Panc1 (cell line): ENCODE measurements around the gene C10orf143. TPM values are rescaled to one million over a fixed set of nuclear protein-coding genes. Genes with fewer than 3 reads are reported as not detected.
"Not testable (repeated sequence)": the region's sequence is repeated elsewhere in the genome, so short reads cannot be mapped to it uniquely, and the experiment has no call there.

Source experiments
- ATAC-seq: fragments of 200-7000 bp; cut with Tn5 transposase; 2 replicates; pipeline ENCODE4 v1.9.1; 2020; ENCODE audit warnings: mild to moderate bottlenecking, moderate library complexity
- BruUV-seq: library from RNA; stranded (reverse); fragments of 400-500 nt; replicated peaks from 2 replicates; lab custom pipeline; 2021; lab: Mats Ljungman, UMichigan
- CTCF ChIA-PET: fragments of 300-600 bp; sonication (Branson Sonifier 250); formaldehyde crosslinking; loops from one replicate; lab custom pipeline; 2022; ENCODE audit warnings: antibody characterized with exemption; lab: Charles Lee
- POLR2A ChIA-PET: fragments of 300-600 bp; sonication (Branson Sonifier 250); formaldehyde crosslinking; loops from one replicate; lab custom pipeline; 2022; ENCODE audit warnings: antibody characterized with exemption; lab: Charles Lee
- DNase-seq: peaks from one replicate; pipeline ENCODE4 v3.0.0-alpha.2; 2010; ENCODE audit warnings: low read depth, low spot score
- H3K27ac ChIP-seq: 2 replicates; pipeline ENCODE4 v1.5.1; 2011; ENCODE audit warnings: mild to moderate bottlenecking, low read length, inconsistent platforms
- H3K27me3 ChIP-seq: fragments of 200-500 bp; sonication (Bioruptor generic); 2 replicates; pipeline ENCODE4 v1.6.0; 2014; ENCODE audit warnings: low read length, inconsistent platforms; ENCODE audit not compliant: control insufficient read depth, insufficient read depth
- H3K36me3 ChIP-seq: fragments of 200-500 bp; sonication (Bioruptor generic); 2 replicates; pipeline ENCODE4 v1.5.1; 2014; ENCODE audit warnings: inconsistent platforms, mild to moderate bottlenecking, low read length, moderate library complexity; ENCODE audit not compliant: control insufficient read depth, insufficient read depth
- H3K4me1 ChIP-seq: 2 replicates; pipeline ENCODE4 v1.5.1; 2011; ENCODE audit warnings: inconsistent platforms, mild to moderate bottlenecking, low read length, moderate library complexity; ENCODE audit not compliant: control insufficient read depth, insufficient read depth
- H3K4me3 ChIP-seq, 2 experiments: 2 replicates each; pipeline ENCODE4 v1.5.1; 2011 to 2012; ENCODE audit warnings: low read depth in 2 of 2, low read length in 2 of 2, mild to moderate bottlenecking in 2 of 2, inconsistent platforms in 1 of 2, moderate library complexity in 1 of 2
- H3K9me3 ChIP-seq: fragments of 200-500 bp; sonication (Bioruptor generic); 2 replicates; pipeline ENCODE4 v1.5.1; 2014; ENCODE audit warnings: low read depth, mild to moderate bottlenecking, inconsistent platforms, low read length, moderate library complexity; ENCODE audit not compliant: control insufficient read depth, insufficient read depth
- CTCF ChIP-seq: fragments of 450-650 bp; IDR thresholded peaks from 2 replicates; pipeline ENCODE4 v1.5.1; 2017; ENCODE audit warnings: mild to moderate bottlenecking
- POLR2AphosphoS5 ChIP-seq: IDR thresholded peaks from 2 replicates; pipeline ENCODE4 v1.6.1; 2012; ENCODE audit warnings: mild to moderate bottlenecking, low read depth, low read length, moderate library complexity
- REST ChIP-seq, 2 experiments: IDR thresholded peaks; 2 replicates each; pipeline ENCODE4 v1.6.1; 2011 to 2012; ENCODE audit warnings: low read depth in 2 of 2, control low read depth in 1 of 2, low read length in 1 of 2, mild to moderate bottlenecking in 1 of 2, moderate library complexity in 1 of 2; ENCODE audit not compliant: insufficient read depth in 1 of 2
- TCF7L2 ChIP-seq: IDR thresholded peaks from 2 replicates; pipeline ENCODE4 v1.6.1; 2011; ENCODE audit warnings: mild to moderate bottlenecking, low read depth, low read length, inconsistent platforms
- in situ Hi-C: cut with HindIII; loops from 2 replicates; pipeline ENCODE4 v1.10.0; 2016; ENCODE audit warnings: low sequenced_read_pairs, low pct_unique_long_range_greater_than_20kb
- intact Hi-C: fragments of 100-400 bp; cut with micrococcal nuclease; formaldehyde crosslinking; loops from one replicate; pipeline ENCODE4 v1.10.0; 2022; ENCODE audit not compliant: unreplicated experiment
- total RNA-seq: library from RNA; stranded (reverse); gene quantifications from one replicate; pipeline ENCODE4 v1.2.1, GENCODE V29; 2021; ENCODE audit not compliant: unreplicated experiment

The C10orf143 gene
- total RNA-seq, 1 experiment from 2014 or later, result 1.0 TPM

- in situ Hi-C loops, ATAC-seq, DNase-seq, H3K4me1 ChIP-seq, CTCF ChIA-PET, H3K27me3 ChIP-seq, intact Hi-C loops, H3K9me3 ChIP-seq, H3K27ac ChIP-seq, POLR2A ChIA-PET, H3K4me3 ChIP-seq, BruUV-seq, H3K36me3 ChIP-seq: not testable (repeated sequence)
These were observed 6.9 kb upstream of the C10orf143 start for GRCh38 chr10:130117535-130117934.

GRCh38 chr10:130116942-130117341, 6.3 kb upstream of the C10orf143 start:
- CTCF ChIA-PET, result interaction anchor here (1.1 kb wide), 1 partner anchor 11 kb away, joined by 3 read pairs; no protein-coding TSS in a partner anchor
- H3K27me3 ChIP-seq, H3K27ac ChIP-seq, ATAC-seq, DNase-seq, intact Hi-C loops, POLR2A ChIA-PET, H3K36me3 ChIP-seq, BruUV-seq, H3K4me3 ChIP-seq, in situ Hi-C loops, H3K9me3 ChIP-seq, H3K4me1 ChIP-seq: not testable (repeated sequence)

- BruUV-seq, result no TSS peak
- intact Hi-C loops, result no loop called here
- ChIA-PET POLR2A (no interaction called here), CTCF (no interaction called here)
- DNase-seq, result no peak
- Histone ChIP-seq H3K4me3 (no peak overlapping the region), H3K9me3 (no peaks in the 10 kb centered on the region), H3K27me3 (no peaks in the 10 kb centered on the region), H3K4me1 (peaks cover 9% of the 10 kb centered on the region), H3K36me3 (no peaks in the 10 kb centered on the region), H3K27ac (no peak overlapping the region)
- ATAC-seq, result no peak
- in situ Hi-C loops, result no loop called here
- TF ChIP-seq CTCF (no peak), TCF7L2 (no peak), POLR2AphosphoS5 (no peak), REST (IDR thresholded peaks at IDR 0.05; ENCODE audit: insufficient read depth in 1 of 2, low read depth in 2 of 2, low read length in 1 of 2) (no peak)
These were observed 2.2 kb upstream of the C10orf143 start for GRCh38 chr10:130112821-130113220.
